HEK293 (cell line): ENCODE results near the gene PRDX2.

ENCODE experiments used
- ELK4 ChIP-seq: IDR thresholded peaks from 2 replicates; pipeline ENCODE4 v1.6.1; 2011; ENCODE audit warnings: mild to moderate bottlenecking, low read depth, low read length, borderline replicate concordance
- MZF1 ChIP-seq: fragments of 450-650 bp; formaldehyde crosslinking; IDR thresholded peaks from 2 replicates; pipeline ENCODE4 v1.5.1; 2017; ENCODE audit warnings: missing biosample characterization, missing genetic modification characterization, borderline replicate concordance
- OVOL3 ChIP-seq: fragments of 450-650 bp; formaldehyde crosslinking; IDR thresholded peaks from 2 replicates; pipeline ENCODE4 v1.5.1; 2016; ENCODE audit warnings: missing biosample characterization, missing genetic modification characterization
- PBX3 ChIP-seq: sonication (generic); formaldehyde crosslinking; IDR thresholded peaks from 2 replicates; pipeline ENCODE4 v1.8.1; 2022; ENCODE audit warnings: mild to moderate bottlenecking, moderate library complexity, missing genetic modification reagents
- TRIM28 ChIP-seq: IDR thresholded peaks from 2 replicates; pipeline ENCODE4 v1.6.1; 2011; ENCODE audit warnings: low read length, control low read depth, borderline replicate concordance
- YY2 ChIP-seq: fragments of 450-650 bp; formaldehyde crosslinking; IDR thresholded peaks from 2 replicates; pipeline ENCODE4 v1.5.1; 2016; ENCODE audit warnings: missing biosample characterization, missing genetic modification characterization
- ZBTB21 ChIP-seq: fragments of 450-650 bp; formaldehyde crosslinking; IDR thresholded peaks from 2 replicates; pipeline ENCODE4 v1.5.1; 2017; ENCODE audit warnings: missing biosample characterization, missing genetic modification characterization
- ZBTB44 ChIP-seq: fragments of 450-650 bp; IDR thresholded peaks from 2 replicates; pipeline ENCODE4 v1.5.1; 2018; ENCODE audit warnings: missing biosample characterization, mild to moderate bottlenecking, missing genetic modification characterization
- ZNF184 ChIP-seq: fragments of 450-650 bp; IDR thresholded peaks from 2 replicates; pipeline ENCODE4 v1.5.1; 2018; ENCODE audit warnings: missing biosample characterization, mild to moderate bottlenecking, missing genetic modification characterization
- ZNF19 ChIP-seq: fragments of 450-650 bp; formaldehyde crosslinking; IDR thresholded peaks from 2 replicates; pipeline ENCODE4; 2016; ENCODE audit warnings: missing biosample characterization, missing genetic modification characterization, low read depth
- ZNF266 ChIP-seq: fragments of 450-650 bp; formaldehyde crosslinking; IDR thresholded peaks from 2 replicates; pipeline ENCODE4 v1.5.1; 2016; ENCODE audit warnings: missing biosample characterization, missing genetic modification characterization, low read depth
- ZNF274 ChIP-seq, 2 experiments: fragments of 200-500 bp in 1 of 2; fragments of 450-650 bp in 1 of 2; sonication (Bioruptor generic) in 1 of 2; formaldehyde crosslinking in 1 of 2; IDR thresholded peaks; 2 replicates each; pipeline versions ENCODE4 v1.5.1 to v1.6.1; 2014 to 2016; ENCODE audit warnings: borderline replicate concordance in 1 of 2, inconsistent platforms in 1 of 2, low read length in 1 of 2, missing biosample characterization in 1 of 2, missing genetic modification characterization in 1 of 2
- ZNF311 ChIP-seq: fragments of 450-650 bp; formaldehyde crosslinking; IDR thresholded peaks from 2 replicates; pipeline ENCODE4 v1.5.1; 2017; ENCODE audit warnings: missing biosample characterization, missing genetic modification characterization, borderline replicate concordance
- ZNF501 ChIP-seq: fragments of 450-650 bp; formaldehyde crosslinking; IDR thresholded peaks from 2 replicates; pipeline ENCODE4 v1.5.1; 2016; ENCODE audit warnings: missing biosample characterization, missing genetic modification characterization
- ZNF521 ChIP-seq: fragments of 450-650 bp; formaldehyde crosslinking; IDR thresholded peaks from 2 replicates; pipeline ENCODE4 v1.5.1; 2017; ENCODE audit warnings: missing biosample characterization, mild to moderate bottlenecking, missing genetic modification characterization
- ZNF529 ChIP-seq: fragments of 450-650 bp; formaldehyde crosslinking; IDR thresholded peaks from 2 replicates; pipeline ENCODE4 v1.5.1; 2017; ENCODE audit warnings: missing genetic modification characterization, missing biosample characterization; ENCODE audit not compliant: insufficient replicate concordance
- ZNF555 ChIP-seq: fragments of 450-650 bp; formaldehyde crosslinking; conservative IDR thresholded peaks from 2 replicates; pipeline ENCODE4 v1.5.1; 2017; ENCODE audit warnings: missing biosample characterization, mild to moderate bottlenecking, missing genetic modification characterization, inconsistent platforms
- ZNF560 ChIP-seq: fragments of 450-650 bp; formaldehyde crosslinking; IDR thresholded peaks from 2 replicates; pipeline ENCODE4 v1.5.1; 2017; ENCODE audit warnings: missing biosample characterization, missing genetic modification characterization, borderline replicate concordance
- ZNF571 ChIP-seq: fragments of 450-650 bp; formaldehyde crosslinking; IDR thresholded peaks from 2 replicates; pipeline ENCODE4 v1.5.0; 2017; ENCODE audit warnings: missing biosample characterization, missing genetic modification characterization
- ZNF600 ChIP-seq: fragments of 450-650 bp; formaldehyde crosslinking; IDR thresholded peaks from 2 replicates; pipeline ENCODE4 v1.5.1; 2016; ENCODE audit warnings: missing biosample characterization, missing genetic modification characterization
- ZNF704 ChIP-seq: fragments of 450-650 bp; formaldehyde crosslinking; IDR thresholded peaks from 2 replicates; pipeline ENCODE4 v1.5.1; 2016; ENCODE audit warnings: missing biosample characterization, missing genetic modification characterization
- ZNF707 ChIP-seq: fragments of 450-650 bp; formaldehyde crosslinking; IDR thresholded peaks from 2 replicates; pipeline ENCODE4 v1.5.1; 2016; ENCODE audit warnings: missing biosample characterization, missing genetic modification characterization
- ZNF768 ChIP-seq: fragments of 450-650 bp; formaldehyde crosslinking; IDR thresholded peaks from 2 replicates; pipeline ENCODE4 v1.5.1; 2018; ENCODE audit warnings: missing biosample characterization, mild to moderate bottlenecking, missing genetic modification characterization
- ZSCAN16 ChIP-seq: fragments of 450-650 bp; formaldehyde crosslinking; IDR thresholded peaks from 2 replicates; pipeline ENCODE4 v1.5.1; 2016; ENCODE audit warnings: missing biosample characterization, missing genetic modification characterization
- TF ChIP-seq, protein P1 (sequence below): fragments of 450-650 bp; formaldehyde crosslinking; IDR thresholded peaks from 2 replicates; pipeline ENCODE4 v1.5.1; 2016; ENCODE audit warnings: missing biosample characterization, missing genetic modification characterization
- TF ChIP-seq, protein P2 (sequence below): fragments of 450-650 bp; formaldehyde crosslinking; IDR thresholded peaks from 2 replicates; pipeline ENCODE4 v1.5.1; 2016; ENCODE audit warnings: missing biosample characterization, missing genetic modification characterization
- TF ChIP-seq, protein P3 (sequence below): fragments of 450-650 bp; formaldehyde crosslinking; IDR thresholded peaks from 2 replicates; pipeline ENCODE4 v1.5.1; 2016; ENCODE audit warnings: missing biosample characterization, missing genetic modification characterization

The PRDX2 gene

DNA sequence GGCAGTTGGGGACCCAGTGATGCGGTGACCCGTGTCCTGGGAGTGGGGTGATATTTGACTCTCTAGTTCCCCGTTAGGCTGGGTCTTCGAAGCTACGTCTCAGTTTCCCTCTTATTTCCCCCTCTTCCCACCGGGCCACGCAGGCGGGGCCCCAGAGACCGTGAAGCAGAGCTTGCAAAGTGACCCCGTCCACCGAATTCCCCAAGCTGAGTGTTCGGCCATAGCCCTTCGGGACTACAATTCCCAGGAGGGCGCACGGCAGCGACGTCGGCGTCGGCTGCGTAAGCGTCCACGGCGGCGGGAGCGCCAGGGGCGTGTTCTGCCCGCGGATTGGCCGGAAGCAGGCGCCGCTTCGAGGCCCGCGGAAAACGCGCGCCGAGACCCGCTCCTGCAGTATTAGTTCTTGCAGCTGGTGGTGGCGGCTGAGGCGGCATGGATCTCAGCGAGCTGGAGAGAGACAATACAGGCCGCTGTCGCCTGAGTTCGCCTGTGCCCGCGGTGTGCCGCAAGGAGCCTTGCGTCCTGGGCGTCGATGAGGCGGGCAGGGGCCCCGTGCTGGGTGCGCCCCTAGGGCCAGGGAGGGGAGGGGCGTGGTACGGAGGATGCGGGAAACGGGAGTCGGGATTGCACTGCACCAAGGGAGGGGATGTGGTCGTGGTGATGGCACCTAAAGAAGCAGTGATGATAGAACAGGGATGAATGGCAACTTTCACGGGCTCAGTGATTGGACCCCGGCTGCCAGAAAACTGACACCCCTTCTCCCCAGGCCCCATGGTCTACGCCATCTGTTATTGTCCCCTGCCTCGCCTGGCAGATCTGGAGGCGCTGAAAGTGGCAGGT, 4.9 kb upstream of the PRDX2 start, which contains the start of gene RNASEH2A (continued):
- TF ChIP-seq YY2 (tag by site-specific recombination) (peak; percentile 80), ZBTB44 (tag by site-specific recombination) (0 out of 2 replicates have a peak, but pooled peaks have one; percentile 33), PBX3 (CRISPR knock-in tag) (no peak), OVOL3 (tag by site-specific recombination) (no peak), ZBTB21 (tag by site-specific recombination) (peak; percentile 23; the same call in 1 of the 2 replicates), ZNF184 (tag by site-specific recombination) (no peak), ZNF19 (tag by site-specific recombination) (no peak), ZNF529 (tag by site-specific recombination) (no peak), ZNF521 (tag by site-specific recombination) (no peak), ELK4 (no peak), ZNF571 (no peak), ZNF768 (tag by site-specific recombination) (no peak), ZSCAN16 (tag by site-specific recombination) (0 out of 2 replicates have a peak, but pooled peaks have one; percentile 12), ZNF704 (tag by site-specific recombination) (no peak), ZNF274 (IDR thresholded peaks at IDR 0.05; ENCODE audit: low read length) (no peak), ZNF274 (tag by site-specific recombination; IDR thresholded peaks at IDR 0.05; ENCODE audit: borderline replicate concordance) (no peak), ZNF560 (tag by site-specific recombination) (no peak), ZNF555 (tag by site-specific recombination) (no peak), TRIM28 (no peak), ZNF707 (no peak; the same call in 1 of the 2 replicates), ZNF600 (tag by site-specific recombination) (peak; percentile 82), ZNF501 (tag by site-specific recombination) (peak; percentile 98), ZNF266 (no peak), MZF1 (tag by site-specific recombination) (no peak), ZNF311 (tag by site-specific recombination) (no peak)
- TF ChIP-seq, protein P1, sequence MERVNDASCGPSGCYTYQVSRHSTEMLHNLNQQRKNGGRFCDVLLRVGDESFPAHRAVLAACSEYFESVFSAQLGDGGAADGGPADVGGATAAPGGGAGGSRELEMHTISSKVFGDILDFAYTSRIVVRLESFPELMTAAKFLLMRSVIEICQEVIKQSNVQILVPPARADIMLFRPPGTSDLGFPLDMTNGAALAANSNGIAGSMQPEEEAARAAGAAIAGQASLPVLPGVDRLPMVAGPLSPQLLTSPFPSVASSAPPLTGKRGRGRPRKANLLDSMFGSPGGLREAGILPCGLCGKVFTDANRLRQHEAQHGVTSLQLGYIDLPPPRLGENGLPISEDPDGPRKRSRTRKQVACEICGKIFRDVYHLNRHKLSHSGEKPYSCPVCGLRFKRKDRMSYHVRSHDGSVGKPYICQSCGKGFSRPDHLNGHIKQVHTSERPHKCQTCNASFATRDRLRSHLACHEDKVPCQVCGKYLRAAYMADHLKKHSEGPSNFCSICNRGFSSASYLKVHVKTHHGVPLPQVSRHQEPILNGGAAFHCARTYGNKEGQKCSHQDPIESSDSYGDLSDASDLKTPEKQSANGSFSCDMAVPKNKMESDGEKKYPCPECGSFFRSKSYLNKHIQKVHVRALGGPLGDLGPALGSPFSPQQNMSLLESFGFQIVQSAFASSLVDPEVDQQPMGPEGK (tag by site-specific recombination): peak; percentile 86
- TF ChIP-seq, protein P2, sequence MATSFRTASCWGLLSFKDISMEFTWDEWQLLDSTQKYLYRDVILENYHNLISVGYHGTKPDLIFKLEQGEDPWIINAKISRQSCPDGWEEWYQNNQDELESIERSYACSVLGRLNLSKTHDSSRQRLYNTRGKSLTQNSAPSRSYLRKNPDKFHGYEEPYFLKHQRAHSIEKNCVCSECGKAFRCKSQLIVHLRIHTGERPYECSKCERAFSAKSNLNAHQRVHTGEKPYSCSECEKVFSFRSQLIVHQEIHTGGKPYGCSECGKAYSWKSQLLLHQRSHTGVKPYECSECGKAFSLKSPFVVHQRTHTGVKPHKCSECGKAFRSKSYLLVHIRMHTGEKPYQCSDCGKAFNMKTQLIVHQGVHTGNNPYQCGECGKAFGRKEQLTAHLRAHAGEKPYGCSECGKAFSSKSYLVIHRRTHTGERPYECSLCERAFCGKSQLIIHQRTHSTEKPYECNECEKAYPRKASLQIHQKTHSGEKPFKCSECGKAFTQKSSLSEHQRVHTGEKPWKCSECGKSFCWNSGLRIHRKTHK (tag by site-specific recombination): no peak
- TF ChIP-seq, protein P3, sequence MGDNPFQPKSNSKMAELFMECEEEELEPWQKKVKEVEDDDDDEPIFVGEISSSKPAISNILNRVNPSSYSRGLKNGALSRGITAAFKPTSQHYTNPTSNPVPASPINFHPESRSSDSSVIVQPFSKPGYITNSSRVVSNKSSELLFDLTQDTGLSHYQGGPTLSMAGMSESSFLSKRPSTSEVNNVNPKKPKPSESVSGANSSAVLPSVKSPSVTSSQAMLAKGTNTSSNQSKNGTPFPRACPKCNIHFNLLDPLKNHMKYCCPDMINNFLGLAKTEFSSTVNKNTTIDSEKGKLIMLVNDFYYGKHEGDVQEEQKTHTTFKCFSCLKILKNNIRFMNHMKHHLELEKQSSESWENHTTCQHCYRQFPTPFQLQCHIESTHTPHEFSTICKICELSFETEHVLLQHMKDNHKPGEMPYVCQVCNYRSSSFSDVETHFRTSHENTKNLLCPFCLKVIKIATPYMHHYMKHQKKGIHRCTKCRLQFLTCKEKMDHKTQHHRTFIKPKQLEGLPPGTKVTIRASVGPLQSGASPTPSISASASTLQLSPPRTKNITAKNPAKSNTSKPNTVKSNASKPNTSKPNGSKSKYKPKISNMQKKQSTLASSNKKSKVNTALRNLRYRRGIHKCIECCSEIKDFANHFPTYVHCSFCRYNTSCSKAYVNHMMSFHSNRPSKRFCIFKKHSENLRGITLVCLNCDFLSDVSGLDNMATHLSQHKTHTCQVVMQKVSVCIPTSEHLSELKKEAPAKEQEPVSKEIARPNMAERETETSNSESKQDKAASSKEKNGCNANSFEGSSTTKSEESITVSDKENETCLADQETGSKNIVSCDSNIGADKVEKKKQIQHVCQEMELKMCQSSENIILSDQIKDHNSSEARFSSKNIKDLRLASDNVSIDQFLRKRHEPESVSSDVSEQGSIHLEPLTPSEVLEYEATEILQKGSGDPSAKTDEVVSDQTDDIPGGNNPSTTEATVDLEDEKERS (tag by site-specific recombination): no peak
